NCI-H1092 (cell line): ENCODE measurements around the gene A4GALT.
"Not testable (repeated sequence)": the region's sequence is repeated elsewhere in the genome, so short reads cannot be mapped to it uniquely, and the experiment has no call there.

ENCODE experiments used
- DNase-seq: peaks from one replicate; lab custom pipeline; 2025; lab: John Stamatoyannopoulos, UW

A4GALT gene

GRCh38 chr22:42740320-42740719 lies 19.6 kb upstream of the A4GALT start:
- not testable (repeated sequence) for DNase-seq

DNA sequence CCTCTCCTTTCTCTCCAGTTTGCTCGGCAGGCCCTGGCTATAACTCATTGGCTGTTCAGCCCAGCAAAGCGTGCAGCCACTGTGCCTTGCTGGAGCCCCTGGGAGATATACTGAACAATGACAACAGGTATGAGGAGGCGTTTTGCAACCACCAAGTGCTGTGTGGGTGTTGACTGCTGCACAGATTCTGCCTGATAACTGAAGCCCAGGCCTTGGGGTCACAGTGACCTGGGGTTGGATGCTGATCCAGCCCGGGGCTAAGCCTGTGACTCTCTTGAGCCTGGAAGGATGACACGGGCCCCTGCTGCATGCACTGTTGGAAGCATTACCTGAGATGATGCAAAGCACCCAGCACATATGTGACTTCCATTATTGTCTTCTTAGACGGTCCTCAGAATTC lies 13.7 kb upstream of the A4GALT start:
- DNase-seq, result no peak

GRCh38 chr22:42733394-42733793 lies 12.7 kb upstream of the A4GALT start:
- DNase-seq, result not testable (repeated sequence)

- DNase-seq, result no peak
Measured at GRCh38 chr22:42732081-42732480, 11.4 kb upstream of the A4GALT start.

DNA sequence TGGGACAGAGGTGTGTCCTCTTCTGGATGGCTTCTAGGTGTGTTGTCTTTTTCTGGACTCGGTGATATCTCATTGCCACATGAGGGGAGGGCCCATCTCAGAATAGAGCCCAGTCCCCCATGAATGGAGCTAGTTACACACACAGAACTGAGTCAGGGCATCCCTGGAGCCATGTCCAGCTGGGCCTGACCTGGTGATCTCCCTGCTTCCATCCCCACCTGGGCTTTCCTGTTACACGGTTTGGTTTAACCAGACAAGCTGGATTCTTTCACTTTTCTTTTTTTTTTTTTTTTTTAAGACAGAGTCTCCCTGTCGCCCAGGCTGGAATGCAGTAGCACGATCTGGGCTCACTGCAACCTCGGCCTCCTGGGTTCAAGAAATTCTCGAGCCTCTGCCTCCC lies 6.1 kb upstream of the A4GALT start:
- DNase-seq, result no peak

GRCh38 chr22:42725606-42726355 lies 5.1 kb upstream of the A4GALT start:
- no peak for DNase-seq

- no peak for DNase-seq
Measured at GRCh38 chr22:42724062-42724461, 3.4 kb upstream of the A4GALT start.

DNA sequence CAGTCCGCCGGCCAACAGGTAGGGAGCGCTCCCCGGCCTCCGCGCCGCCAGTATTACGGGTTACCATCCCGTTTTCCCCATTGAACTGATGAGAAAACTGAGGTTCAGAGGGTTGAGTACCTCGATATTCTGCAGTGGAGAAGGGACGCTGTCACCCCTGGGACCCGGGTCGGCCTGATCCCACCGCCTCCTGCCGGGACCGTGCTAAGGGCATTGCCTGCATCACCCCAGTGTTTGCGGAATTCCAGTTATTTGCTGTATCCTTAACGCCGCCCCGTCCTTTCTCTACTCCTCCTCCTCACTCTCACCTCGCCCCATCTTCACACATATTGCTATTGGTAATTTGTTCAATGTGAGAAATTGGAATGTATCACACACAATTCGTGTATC lies 370 bp upstream of the A4GALT start:
- DNase-seq, result no peak

GRCh38 chr22:42719656-42720262 lies 911 bp downstream of the A4GALT start:
- no peak for DNase-seq

DNA sequence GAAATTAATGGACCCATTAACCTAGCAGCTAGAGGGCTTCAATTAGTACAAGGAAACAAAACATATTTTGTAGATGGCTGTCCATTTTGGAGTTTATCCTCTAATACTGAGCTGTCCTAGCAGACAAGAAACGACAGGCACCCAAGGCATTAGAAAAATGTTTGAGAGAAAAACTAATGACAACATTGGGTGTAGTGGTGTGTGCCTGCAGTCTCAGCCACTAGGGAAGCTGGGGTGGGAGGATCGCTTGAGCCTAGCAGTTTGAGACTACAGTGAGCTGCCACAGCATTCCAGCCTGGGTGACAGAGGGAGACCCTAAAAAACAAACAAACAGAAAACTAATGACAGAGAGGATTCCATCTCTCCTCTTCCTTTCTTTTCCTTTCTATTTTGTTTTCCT lies 1.5 kb downstream of the A4GALT start:
- no peak for DNase-seq

DNA sequence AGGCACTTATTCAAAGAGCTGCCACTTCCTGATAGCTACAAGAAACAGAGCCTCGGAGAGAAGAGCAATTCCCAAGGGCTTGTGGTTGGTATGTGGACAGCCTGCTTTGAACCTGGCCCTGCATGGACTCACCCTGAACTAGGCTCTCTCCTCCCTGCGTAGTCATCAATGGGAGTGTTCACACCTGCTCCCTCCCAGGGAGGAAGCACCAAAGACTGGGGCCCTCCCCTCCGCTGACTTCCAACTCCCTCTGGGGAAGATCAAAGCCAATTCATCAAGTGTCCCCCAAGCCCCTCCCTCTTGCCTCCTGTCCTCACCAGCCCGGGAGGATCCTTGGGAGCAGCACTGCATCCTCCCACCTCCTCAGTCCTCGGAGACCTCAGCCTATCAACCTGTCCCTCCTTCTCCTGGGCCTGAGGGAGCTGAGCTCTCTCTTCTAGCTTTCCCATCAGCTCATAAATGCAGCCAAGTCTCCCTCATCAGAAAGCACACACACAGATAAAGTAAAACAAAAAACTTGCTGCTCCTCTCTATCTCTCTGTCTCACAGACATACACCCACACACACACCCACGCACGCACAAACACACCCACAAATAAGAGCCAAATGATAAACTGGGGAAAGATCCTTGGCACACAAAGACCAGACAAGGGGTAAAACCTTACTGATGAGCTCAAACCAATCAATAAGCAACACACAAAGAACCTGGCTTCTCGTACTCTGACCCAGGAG lies 3.3 kb downstream of the A4GALT start:
- no peak for DNase-seq

- no peak for DNase-seq
Measured at GRCh38 chr22:42716649-42717127, 4.0 kb downstream of the A4GALT start.

- no peak for DNase-seq
Measured at GRCh38 chr22:42716221-42716620, 4.4 kb downstream of the A4GALT start.

DNA sequence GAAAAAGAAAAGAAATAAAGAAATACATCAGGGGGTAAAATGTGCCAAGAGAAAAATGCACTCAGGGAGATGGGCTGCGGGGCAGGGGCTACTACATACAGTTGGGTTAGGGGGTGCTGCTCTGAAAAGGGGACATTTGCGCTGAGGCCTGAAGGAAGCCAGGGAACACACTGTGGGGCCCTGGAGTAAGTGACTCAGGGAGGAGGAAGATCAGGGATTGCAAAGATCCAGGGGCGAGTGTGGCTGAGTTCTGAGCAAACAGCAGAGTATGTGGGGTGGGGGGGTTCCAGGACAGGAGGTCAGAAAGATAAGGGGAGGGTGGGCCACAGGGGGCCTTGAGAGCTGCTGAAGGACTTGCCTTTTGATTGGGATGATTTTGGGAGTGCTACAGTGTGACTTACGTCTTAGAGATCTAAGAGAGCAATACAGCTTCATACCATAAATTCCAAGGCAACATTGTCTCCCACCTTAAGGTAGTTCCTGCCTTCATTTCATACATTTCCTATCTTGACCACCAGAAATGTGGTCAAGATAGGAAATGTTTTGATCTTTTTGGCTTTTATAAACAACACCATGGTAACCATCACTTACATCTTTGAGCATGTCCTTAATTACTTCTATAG lies 5.8 kb downstream of the A4GALT start:
- no peak for DNase-seq

DNA sequence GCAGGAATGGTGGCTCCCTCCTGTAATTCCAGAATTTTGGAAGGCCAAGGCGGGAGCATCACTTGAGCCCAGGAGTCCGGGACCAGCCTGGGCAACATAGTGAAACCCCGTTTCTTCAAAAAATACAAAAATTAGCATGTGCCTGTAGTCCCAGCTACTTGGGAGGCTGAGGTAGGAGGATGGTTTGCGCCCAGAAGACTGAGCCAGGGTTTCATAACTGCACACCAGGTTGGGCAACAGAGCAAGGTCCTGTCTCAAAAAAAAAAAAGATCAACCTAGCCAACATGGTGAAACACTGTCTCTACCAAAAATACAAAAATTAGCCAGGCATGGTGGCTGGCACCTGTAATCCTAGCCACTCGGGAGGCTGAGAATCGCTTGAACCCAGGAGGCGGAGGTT lies 6.4 kb downstream of the A4GALT start:
- DNase-seq, result no peak

DNA sequence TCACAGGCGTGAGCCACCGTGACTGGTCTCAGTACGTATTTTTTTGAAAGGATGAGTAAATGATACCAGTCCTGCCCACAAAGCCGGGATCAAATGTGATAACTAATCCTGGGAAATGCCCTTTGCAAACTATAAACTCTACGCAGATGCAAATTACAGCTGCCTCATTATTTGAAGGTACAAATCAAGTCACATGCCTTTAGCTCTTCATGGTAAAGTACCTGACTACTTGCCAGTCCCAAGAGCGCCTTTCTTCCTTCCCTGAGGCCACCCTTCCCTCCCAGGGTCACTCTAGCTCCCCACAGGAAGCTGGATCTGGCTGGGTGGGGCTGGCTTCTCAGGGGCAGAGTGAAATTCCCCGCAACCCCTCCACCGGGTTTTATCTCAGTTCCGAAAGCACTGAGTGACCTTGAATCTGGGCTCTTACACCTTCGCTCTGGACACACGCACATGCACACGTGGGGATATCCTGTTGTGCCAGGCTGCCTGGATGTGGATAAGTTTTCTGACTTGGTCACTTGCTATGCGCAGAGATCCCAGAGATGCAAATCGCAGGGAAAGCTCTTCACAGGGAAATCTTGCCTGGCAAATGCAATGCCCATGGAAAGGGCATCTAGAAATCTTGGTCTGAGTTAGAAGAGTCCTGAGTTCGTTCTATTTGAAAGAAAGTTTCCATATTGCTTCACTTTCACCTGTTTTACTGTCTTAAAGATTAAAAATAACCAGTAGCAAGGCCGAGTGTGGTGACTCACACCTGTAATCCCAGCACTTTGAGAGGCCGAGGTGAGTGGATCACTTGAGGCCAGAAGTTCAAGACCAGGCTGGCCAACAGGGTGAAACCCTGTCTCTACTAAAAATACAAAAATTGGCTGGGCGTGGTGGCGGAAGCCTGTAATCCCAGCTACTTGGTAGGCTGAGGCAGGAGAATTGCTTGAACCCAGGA lies 8.5 kb downstream of the A4GALT start:
- no peak for DNase-seq

DNA sequence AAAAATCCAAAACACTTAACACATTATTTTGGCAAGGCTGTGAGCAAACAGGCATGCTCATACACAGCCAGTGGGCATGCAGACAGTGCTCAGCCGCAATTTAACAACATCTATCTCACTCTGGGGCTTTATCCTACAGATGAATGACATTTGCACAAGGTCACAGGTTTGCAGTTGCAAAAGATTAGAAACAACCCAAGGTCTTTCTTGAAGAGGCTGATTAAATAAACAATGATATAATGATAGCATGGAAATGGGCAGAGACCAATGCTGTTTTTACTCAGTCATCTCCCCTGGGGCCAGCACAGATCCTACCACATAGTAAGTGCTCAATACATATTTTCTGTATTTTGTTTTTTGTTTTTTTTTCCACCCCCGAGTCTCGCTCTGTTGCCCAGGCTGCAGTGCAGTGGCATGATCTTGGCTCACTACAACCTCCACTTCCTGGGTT lies 9.4 kb downstream of the A4GALT start:
- DNase-seq, result no peak

- DNase-seq, result no peak
Measured at GRCh38 chr22:42708417-42708816, 12.3 kb downstream of the A4GALT start.

GRCh38 chr22:42707496-42707895 lies 13.2 kb downstream of the A4GALT start:
- no peak for DNase-seq

DNA sequence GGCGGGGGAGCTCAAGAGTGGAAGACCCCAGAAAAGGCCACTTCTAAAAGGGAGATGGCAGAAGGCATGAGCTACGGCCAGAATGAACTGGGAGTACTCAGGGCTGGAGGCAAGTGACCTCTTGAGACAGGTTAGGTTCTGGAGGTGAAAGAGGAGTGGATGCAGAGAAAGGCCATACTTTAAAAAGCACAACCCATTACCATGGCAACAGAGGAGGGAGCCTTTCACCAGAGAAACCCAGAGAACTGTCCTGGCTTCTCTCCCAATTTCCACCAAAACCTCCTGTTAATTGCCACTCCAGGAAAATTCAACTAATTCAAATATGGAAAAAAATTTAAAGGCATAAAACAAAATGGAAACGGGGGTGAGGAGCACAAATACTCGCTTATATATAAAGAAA lies 15.8 kb downstream of the A4GALT start:
- no peak for DNase-seq

DNA sequence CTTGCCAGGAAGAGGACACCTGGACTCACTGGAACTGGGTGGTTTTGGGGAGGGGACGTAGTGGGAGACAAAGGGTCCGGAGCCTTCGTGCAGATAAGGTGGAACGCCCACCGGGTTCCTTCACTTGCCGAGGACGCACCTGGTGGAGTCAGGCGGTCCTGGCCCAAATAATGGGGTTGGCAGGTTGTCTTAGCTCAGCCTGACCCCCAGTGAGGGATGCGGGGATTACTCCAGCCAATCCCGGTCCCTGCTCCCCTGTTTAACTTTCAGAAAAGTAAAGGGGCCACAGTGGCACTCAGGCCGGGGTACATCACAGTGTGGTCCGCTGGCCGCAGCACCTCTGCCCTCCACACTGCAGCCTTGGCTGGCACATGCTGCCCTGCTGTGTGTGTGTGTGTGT lies 18.0 kb downstream of the A4GALT start:
- no peak for DNase-seq
